Hepatocyte (in vitro differentiated cells): ENCODE measurements around the gene MAP3K5. TPM values are rescaled to one million over a fixed set of nuclear protein-coding genes. Genes with fewer than 3 reads are reported as not detected.

Experiments used
- DNase-seq: peaks from one replicate; pipeline ENCODE4 v3.0.0-alpha.2; 2016; ENCODE audit warnings: low spot score
- H2AFZ ChIP-seq: fragments of 200-600 bp; sonication (generic); 2 replicates; pipeline ENCODE4 v1.6.0; 2016; ENCODE audit warnings: antibody characterized with exemption, mild to moderate bottlenecking
- H3K27ac ChIP-seq: fragments of 200-600 bp; sonication (generic); 2 replicates; pipeline ENCODE4 v1.5.1; 2016; ENCODE audit warnings: mild to moderate bottlenecking
- H3K27me3 ChIP-seq: fragments of 200-600 bp; sonication (generic); 2 replicates; pipeline ENCODE4 v1.6.1; 2016
- H3K36me3 ChIP-seq: fragments of 200-600 bp; sonication (generic); replicated peaks from 2 replicates; pipeline ENCODE4 v1.5.1; 2016; ENCODE audit warnings: low read depth; ENCODE audit not compliant: insufficient read depth
- H3K4me1 ChIP-seq: fragments of 200-600 bp; sonication (generic); 2 replicates; pipeline ENCODE4 v1.5.1; 2016; ENCODE audit warnings: mild to moderate bottlenecking, moderate library complexity; ENCODE audit not compliant: insufficient read depth
- H3K4me2 ChIP-seq: fragments of 200-600 bp; sonication (generic); 2 replicates; pipeline ENCODE4 v1.6.0; 2016
- H3K4me3 ChIP-seq: fragments of 200-600 bp; sonication (generic); 2 replicates; pipeline ENCODE4 v1.5.1; 2016; ENCODE audit warnings: mild to moderate bottlenecking
- H3K79me2 ChIP-seq: fragments of 200-600 bp; sonication (generic); 2 replicates; pipeline ENCODE4 v1.6.0; 2017; ENCODE audit warnings: mild to moderate bottlenecking
- H3K9me2 ChIP-seq: fragments of 200-600 bp; sonication (generic); replicated peaks from 2 replicates; pipeline ENCODE4 v1.6.0; 2017; ENCODE audit warnings: mild to moderate bottlenecking; ENCODE audit not compliant: insufficient read depth
- H3K9me3 ChIP-seq: fragments of 200-600 bp; sonication (generic); 2 replicates; pipeline ENCODE4 v1.5.1; 2016; ENCODE audit warnings: low read depth, mild to moderate bottlenecking
- H4K20me1 ChIP-seq: fragments of 200-600 bp; sonication (generic); 2 replicates; pipeline ENCODE4 v1.6.0; 2016; ENCODE audit warnings: mild to moderate bottlenecking; ENCODE audit not compliant: insufficient read depth, poor library complexity, severe bottlenecking
- EZH2 ChIP-seq: fragments of 200-600 bp; sonication (generic); IDR thresholded peaks from 2 replicates; pipeline ENCODE4 v1.6.1; 2016; ENCODE audit warnings: antibody characterized with exemption, mild to moderate bottlenecking, borderline replicate concordance
- EZH2phosphoT487 ChIP-seq: fragments of 200-600 bp; sonication (generic); IDR thresholded peaks from one replicate; pipeline ENCODE4 v1.6.1; 2018; ENCODE audit warnings: antibody characterized with exemption, mild to moderate bottlenecking, low read depth, moderate library complexity; ENCODE audit not compliant: unreplicated experiment, severe bottlenecking
- WGBS: methylation state at CpG from one replicate; pipeline ENCODE4 v1.1.6; 2016; ENCODE audit warnings: low lambda C conversion rate; ENCODE audit errors: missing lambda C conversion rate; 5-methylcytosine and 5-hydroxymethylcytosine counted together
- polyA plus RNA-seq: library from polyadenylated mRNA; unstranded; fragments of >200 nt; fragmentation: Nextera tagmentation; extraction: Ambion mirVana; gene quantifications from 2 replicates; pipeline ENCODE4 v1.2.1, GENCODE V29; 2016
- total RNA-seq: library from RNA; depleted of rRNA; stranded (reverse); fragments of >200 nt; gene quantifications from 2 replicates; pipeline ENCODE4 v1.2.3, GENCODE V29; 2014
- TF ChIP-seq, protein P1 (sequence below): fragments of 200-600 bp; sonication (generic); IDR thresholded peaks from 2 replicates; pipeline ENCODE4 v1.5.1; 2016; ENCODE audit warnings: antibody characterized with exemption, mild to moderate bottlenecking; ENCODE audit not compliant: poor library complexity

Gene MAP3K5
- total and polyA plus RNA-seq, 2 experiments from 2014 or later: 2.2 to 5.9 TPM

DNA sequence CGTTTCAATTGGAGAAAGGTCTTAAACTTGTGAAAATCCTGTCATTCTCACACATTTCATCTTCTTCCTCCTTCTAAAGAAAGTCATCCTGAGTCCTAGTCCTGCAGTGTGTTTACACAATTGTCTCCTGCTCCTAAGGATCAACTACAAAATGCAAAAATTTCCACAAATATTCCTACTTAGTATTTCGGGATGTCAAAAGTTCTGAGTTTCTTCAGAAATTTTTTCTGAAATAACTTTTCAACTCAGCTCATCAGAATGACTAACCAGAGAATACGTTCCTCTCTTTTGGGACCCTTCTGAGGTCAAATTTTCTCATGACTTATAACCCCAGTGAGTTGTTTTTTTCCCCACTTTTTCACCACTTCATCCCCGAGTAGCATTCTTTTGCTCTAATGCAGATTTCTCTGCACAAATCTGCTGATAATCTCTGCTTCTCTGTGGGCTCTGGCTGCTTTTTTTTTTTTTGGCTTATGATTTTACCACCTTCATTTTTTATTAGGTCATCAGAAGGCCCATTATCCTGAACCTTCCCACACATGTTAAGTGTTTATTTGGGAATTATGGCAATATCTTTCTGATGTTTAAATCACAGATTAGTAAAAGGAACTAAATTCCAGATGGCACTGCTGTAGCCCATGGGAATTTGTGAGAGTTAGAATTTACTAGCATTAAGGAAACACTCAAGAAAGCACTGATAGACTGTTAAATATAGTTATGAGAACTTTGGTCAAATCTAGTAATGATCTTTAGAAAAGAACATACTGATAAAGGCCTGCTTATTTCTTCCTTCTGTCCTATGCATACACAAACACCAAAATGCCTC lies 41.4 kb downstream of the MAP3K5 start:
- Histone ChIP-seq H3K4me2 (no peak overlapping the region), H4K20me1 (no peaks in the 10 kb centered on the region), H3K79me2 (no peaks in the 10 kb centered on the region), H2AFZ (no peak overlapping the region), H3K9me3 (no peaks in the 10 kb centered on the region), H3K4me3 (no peak overlapping the region), H3K36me3 (no peaks in the 10 kb centered on the region), H3K4me1 (no peaks in the 10 kb centered on the region), H3K27me3 (no peaks in the 10 kb centered on the region), H3K9me2 (no peaks in the 10 kb centered on the region), H3K27ac (no peak overlapping the region)
- WGBS: 86% methylated on average over 4 of the region's 4 CpGs
- no peak for DNase-seq
- TF ChIP-seq EZH2: no peak
- no peak for TF ChIP-seq EZH2phosphoT487

DNA sequence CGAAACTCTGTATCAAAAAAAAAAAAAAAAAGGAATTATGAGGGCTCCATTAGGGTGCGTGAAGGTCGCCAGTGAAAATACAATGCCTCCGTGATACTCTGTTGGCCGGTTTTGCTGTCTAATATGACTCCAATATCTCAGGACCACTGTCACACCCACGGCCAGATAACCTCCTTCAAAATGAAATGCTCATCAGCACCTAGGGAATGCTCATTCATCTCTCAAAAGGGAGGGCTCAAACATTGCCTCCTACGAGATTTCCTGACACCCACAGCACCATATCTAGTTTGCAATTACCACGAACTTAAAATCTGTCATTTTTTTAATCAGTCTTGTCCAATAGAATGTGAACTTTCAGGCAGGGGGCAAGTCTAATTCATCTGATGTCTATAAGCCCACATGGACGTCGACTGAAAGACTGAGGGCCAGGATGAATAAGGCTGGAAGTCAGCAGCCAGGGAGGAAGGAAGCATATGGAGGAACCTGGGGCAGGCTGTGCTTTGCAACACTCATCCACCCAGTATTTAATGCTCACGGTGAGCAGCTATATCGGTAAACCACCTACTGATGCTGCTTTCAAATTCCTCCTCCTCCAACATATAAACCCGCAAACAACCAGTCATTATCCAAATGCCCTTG lies 42.8 kb downstream of the MAP3K5 start:
- no peaks in the 10 kb centered on the region for H3K4me1 ChIP-seq
- DNase-seq: no peak
- no peaks in the 10 kb centered on the region for H3K36me3 ChIP-seq
- H3K9me3 ChIP-seq: no peaks in the 10 kb centered on the region
- no peak overlapping the region for H3K27ac ChIP-seq
- 94% methylated on average over 13 of the region's 13 CpGs for WGBS
- H2AFZ ChIP-seq: no peak overlapping the region
- no peak overlapping the region for H3K4me3 ChIP-seq
- H3K4me2 ChIP-seq: no peak overlapping the region
- H3K79me2 ChIP-seq: no peaks in the 10 kb centered on the region
- no peaks in the 10 kb centered on the region for H3K27me3 ChIP-seq
- no peaks in the 10 kb centered on the region for H3K9me2 ChIP-seq
- no peaks in the 10 kb centered on the region for H4K20me1 ChIP-seq
- TF ChIP-seq EZH2 (no peak), EZH2phosphoT487 (no peak)
- TF ChIP-seq, protein P1, sequence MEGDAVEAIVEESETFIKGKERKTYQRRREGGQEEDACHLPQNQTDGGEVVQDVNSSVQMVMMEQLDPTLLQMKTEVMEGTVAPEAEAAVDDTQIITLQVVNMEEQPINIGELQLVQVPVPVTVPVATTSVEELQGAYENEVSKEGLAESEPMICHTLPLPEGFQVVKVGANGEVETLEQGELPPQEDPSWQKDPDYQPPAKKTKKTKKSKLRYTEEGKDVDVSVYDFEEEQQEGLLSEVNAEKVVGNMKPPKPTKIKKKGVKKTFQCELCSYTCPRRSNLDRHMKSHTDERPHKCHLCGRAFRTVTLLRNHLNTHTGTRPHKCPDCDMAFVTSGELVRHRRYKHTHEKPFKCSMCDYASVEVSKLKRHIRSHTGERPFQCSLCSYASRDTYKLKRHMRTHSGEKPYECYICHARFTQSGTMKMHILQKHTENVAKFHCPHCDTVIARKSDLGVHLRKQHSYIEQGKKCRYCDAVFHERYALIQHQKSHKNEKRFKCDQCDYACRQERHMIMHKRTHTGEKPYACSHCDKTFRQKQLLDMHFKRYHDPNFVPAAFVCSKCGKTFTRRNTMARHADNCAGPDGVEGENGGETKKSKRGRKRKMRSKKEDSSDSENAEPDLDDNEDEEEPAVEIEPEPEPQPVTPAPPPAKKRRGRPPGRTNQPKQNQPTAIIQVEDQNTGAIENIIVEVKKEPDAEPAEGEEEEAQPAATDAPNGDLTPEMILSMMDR: no peak

DNA sequence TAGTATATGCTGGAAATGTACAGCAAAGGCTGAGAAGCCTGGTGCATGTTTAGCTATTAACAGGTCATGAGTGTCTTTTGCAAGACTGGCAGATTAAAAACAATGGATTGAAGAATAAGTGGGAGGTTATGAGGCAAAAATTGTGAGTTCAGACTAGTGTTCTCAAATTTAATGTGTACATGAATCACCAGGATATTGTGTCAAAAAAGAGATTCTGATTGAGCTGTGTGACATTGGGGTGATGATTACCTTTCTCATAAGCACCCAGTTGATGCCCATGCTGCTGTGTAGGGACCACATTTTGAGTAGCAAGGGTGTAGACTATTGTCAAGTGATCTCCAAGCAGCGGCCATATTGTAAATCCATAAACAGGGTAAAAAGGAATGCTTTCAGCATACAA lies 44.8 kb downstream of the MAP3K5 start:
- Histone ChIP-seq H2AFZ (no peak overlapping the region), H4K20me1 (no peaks in the 10 kb centered on the region), H3K79me2 (no peaks in the 10 kb centered on the region), H3K36me3 (no peaks in the 10 kb centered on the region), H3K4me2 (no peak overlapping the region), H3K27me3 (no peaks in the 10 kb centered on the region), H3K4me3 (no peak overlapping the region), H3K9me3 (no peaks in the 10 kb centered on the region), H3K27ac (no peak overlapping the region), H3K9me2 (no peaks in the 10 kb centered on the region), H3K4me1 (no peaks in the 10 kb centered on the region)
- DNase-seq: no peak
- TF ChIP-seq, protein P1: no peak
- no peak for TF ChIP-seq EZH2phosphoT487
- no peak for TF ChIP-seq EZH2
- WGBS: 95% methylated on average over 1 of the region's 1 CpG

DNA sequence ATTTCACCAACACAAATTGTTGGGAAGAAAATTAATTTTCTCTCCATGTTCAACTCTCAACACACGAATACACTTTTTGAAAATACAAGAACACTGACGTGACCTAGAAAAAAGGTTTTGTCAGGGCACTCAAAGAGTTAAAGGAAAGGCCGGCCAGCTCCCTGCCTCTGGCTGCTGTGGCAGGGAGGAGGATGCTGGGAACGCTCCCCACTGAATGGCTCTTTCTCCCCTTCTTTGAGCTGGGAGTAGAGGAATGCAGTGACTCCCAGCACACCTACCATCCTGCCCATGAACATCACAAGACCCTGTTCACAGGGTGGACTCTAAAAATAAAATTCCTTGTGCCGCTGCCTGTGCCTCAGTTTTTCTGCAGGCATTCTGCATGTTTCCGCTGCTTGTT lies 47.0 kb downstream of the MAP3K5 start:
- Histone ChIP-seq H3K4me3 (no peak overlapping the region), H3K36me3 (no peaks in the 10 kb centered on the region), H3K27ac (no peak overlapping the region), H3K79me2 (no peaks in the 10 kb centered on the region), H3K9me2 (no peaks in the 10 kb centered on the region), H2AFZ (no peak overlapping the region), H3K4me2 (no peak overlapping the region), H3K9me3 (no peaks in the 10 kb centered on the region), H4K20me1 (no peaks in the 10 kb centered on the region), H3K4me1 (no peaks in the 10 kb centered on the region), H3K27me3 (no peaks in the 10 kb centered on the region)
- TF ChIP-seq, protein P1: no peak
- TF ChIP-seq EZH2: no peak
- 72% methylated on average over 6 of the region's 6 CpGs for WGBS
- DNase-seq: no peak
